Stimulated activated naive CD8-positive, alpha-beta T cell treated with anti-CD3 and anti-CD28 coated beads, Interleukin-15, amount 100 ng/mL, for 72 hours (primary cell): ENCODE measurements around the gene SOX8.

Experiments
- ATAC-seq: fragments of 150-1000 bp; cut with Tn5 transposase; 2 replicates; pipeline ENCODE4 v1.10.0; 2021; ENCODE audit warnings: mild to moderate bottlenecking, moderate library complexity
- DNase-seq, 2 donors: peaks; one replicate each; pipeline ENCODE4 v3.0.0; 2021 to 2022
- H3K27ac Mint-ChIP-seq, 2 donors: one replicate each; pipeline ENCODE4 v1.8.0; 2022; ENCODE audit warnings: mild to moderate bottlenecking in 2 of 2, mixed read lengths in 2 of 2, moderate library complexity in 2 of 2
- H3K27me3 Mint-ChIP-seq: one replicate; pipeline ENCODE4 v1.8.0; 2022; ENCODE audit warnings: mixed read lengths
- H3K4me1 Mint-ChIP-seq: one replicate; pipeline ENCODE4 v1.8.0; 2022; ENCODE audit warnings: mild to moderate bottlenecking, mixed read lengths
- H3K4me3 Mint-ChIP-seq, 2 donors: one replicate each; pipeline ENCODE4 v1.8.0; 2022; ENCODE audit warnings: mild to moderate bottlenecking in 2 of 2, mixed read lengths in 2 of 2, moderate library complexity in 1 of 2
- H3K9me3 Mint-ChIP-seq, 2 donors: one replicate each; pipeline ENCODE4 v1.8.0; 2022; ENCODE audit warnings: mixed read lengths in 2 of 2

SOX8 gene

DNA sequence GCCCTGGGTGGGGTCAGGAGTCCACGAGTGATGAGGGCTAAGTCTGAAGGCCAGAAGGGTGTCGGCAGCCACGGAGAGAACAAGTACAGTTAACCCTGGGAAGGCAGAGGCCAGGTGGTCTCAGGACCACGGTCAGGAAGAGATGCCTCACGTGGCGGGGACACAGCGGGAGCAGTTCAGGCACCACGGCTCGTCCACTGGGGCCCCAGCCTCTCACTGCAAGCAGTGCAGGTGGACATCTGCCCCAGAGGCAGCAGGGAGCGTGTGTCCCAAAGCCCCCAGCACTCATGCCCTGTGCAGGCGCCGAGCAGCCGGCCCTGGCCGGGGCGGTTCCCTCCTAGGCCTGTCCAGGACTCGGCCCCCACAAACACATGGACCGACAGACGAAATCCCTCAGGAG is 15.5 kb upstream of the SOX8 start:
- peaks cover 47% of the 10 kb centered on the region for H3K4me1 Mint-ChIP-seq
- no peaks in the 10 kb centered on the region for H3K27me3 Mint-ChIP-seq
- peaks cover 0 to 13% of the 10 kb centered on the region in 2 donors for H3K9me3 Mint-ChIP-seq
- ATAC-seq (no peak), DNase-seq (no peak)
- no peak overlapping the region for H3K27ac Mint-ChIP-seq
- no peak overlapping the region for H3K4me3 Mint-ChIP-seq

DNA sequence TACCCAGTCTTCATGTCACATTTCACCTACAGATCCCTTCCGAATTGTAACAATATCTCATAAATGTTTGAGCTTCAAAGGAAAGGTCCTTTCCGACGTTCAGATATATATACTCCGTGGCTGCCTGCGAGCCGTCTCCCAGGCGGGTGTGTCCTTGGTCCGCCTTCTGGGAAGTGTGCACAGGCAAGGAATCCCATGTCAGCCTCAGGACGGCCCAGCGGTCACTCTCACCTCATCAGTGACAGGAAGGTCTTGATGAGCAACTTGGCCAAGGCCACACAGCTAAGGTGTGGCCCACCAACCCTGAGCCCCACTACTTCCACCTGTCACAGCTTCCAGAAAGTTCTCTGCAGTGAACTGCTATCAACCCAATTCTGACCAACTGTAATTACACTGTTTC is 15.1 kb upstream of the SOX8 start:
- no peak for ATAC-seq
- H3K4me3 Mint-ChIP-seq: no peak overlapping the region
- no peak overlapping the region for H3K27ac Mint-ChIP-seq
- peaks cover 0 to 13% of the 10 kb centered on the region in 2 donors for H3K9me3 Mint-ChIP-seq
- H3K27me3 Mint-ChIP-seq: no peaks in the 10 kb centered on the region
- H3K4me1 Mint-ChIP-seq: peaks cover 47% of the 10 kb centered on the region
- no peak for DNase-seq

DNA sequence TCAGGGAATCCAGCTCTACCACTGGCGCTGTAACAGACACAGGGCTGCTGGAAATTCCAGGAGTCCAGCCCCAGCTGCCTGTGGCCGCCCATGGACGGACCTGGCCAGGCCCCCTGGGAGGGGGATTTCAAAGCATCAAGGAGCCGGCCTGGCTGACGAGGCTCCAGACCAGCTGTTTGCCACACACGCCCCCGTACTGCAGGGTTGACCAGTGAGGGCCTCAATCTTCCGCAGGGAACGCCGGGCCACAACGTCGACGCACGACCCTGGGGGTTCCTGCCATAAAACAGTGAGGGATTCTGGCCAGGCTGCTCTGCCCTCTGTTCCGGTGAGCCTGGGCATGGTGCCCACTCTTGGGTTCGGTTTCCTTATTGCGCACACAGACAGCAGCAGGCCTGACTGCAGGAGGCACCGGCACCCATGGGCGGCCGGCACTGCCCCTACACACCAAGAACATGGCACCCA is 14.5 kb upstream of the SOX8 start:
- Mint-ChIP-seq H3K27ac (no peak overlapping the region), H3K4me1 (peaks cover 47% of the 10 kb centered on the region)
- no peak for ATAC-seq

GRCh38 chr16:967546-968295 is 13.8 kb upstream of the SOX8 start:
- Mint-ChIP-seq H3K9me3 (peaks cover 0 to 13% of the 10 kb centered on the region in 2 donors), H3K4me1 (peaks cover 47% of the 10 kb centered on the region), H3K27me3 (no peaks in the 10 kb centered on the region), H3K4me3 (no peak overlapping the region), H3K27ac (peak overlapping the region in 1 of 2 donors; percentile 51)
- ATAC-seq: no peak
- no peak for DNase-seq

More for the DNA sequence above, 14.5 kb upstream of the SOX8 start:
- DNase-seq: no peak
- Mint-ChIP-seq H3K4me3 (no peak overlapping the region), H3K27me3 (no peaks in the 10 kb centered on the region), H3K9me3 (peaks cover 0 to 13% of the 10 kb centered on the region in 2 donors)

DNA sequence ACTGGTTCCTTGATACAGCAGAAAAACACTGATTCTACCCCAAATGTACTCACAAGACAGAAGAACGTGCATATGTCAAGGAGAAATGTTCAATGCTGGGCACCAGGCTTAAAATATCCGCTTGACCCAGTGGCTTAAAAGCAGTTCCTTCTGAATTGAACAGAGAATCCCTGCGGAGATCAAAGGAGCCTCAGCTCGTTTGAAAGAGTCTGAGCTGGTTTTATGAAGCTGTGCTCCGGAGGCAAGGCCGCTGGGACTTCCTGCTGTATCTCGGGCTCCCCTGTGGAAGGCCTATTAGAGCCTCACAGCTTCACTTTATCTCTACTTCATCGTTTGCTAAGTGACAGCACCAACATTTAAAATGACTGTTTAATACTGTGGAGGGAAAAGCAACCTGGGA is 12.9 kb upstream of the SOX8 start:
- Mint-ChIP-seq H3K4me1 (peaks cover 43% of the 10 kb centered on the region), H3K27ac (peak overlapping the region in 1 of 2 donors; percentile 19), H3K27me3 (no peaks in the 10 kb centered on the region), H3K9me3 (peaks cover 0 to 13% of the 10 kb centered on the region in 2 donors), H3K4me3 (peak overlapping the region in 1 of 2 donors; percentile 73)
- ATAC-seq: no peak
- DNase-seq: no peak

DNA sequence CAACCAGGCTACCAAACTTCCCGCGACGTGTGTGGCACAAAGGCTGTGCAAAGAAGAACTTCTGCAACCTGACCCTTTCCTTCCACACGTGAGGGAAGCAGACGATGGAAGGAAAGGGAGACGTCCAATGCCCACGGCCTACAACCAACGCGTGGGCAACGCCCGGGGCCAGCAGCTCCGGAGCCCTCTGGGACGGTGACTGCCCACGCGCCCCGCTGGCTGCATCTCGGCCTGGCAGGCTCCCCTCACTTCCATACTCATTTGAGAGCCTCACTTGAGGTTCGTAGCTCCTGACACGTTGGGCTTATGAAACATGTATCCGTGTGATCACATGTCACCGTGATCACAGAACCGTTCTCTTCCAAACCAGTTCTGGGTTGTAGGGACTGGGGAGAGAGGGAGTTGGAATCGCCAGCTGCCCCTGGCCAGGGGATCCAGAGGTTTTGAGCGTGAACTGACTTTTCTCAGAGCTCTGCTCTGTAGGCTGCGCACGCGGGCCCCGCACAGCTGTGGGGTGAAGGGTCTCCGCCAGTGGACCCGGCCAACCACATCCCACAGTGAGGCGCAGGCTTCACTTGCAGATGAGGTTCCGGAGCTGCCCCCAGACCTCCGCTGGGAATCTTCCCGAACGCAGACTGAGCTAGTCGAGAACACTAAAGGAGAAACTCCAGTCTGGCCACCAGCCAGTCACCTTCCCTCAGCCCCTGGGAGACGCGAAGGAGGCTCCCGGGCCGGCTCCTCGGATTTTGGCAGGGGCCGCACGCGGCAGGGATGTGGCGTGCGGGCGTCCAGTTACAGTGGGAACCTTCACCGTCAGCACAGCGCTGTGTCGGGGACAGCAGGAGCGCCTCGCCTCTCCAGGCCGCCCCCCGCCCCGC is 11.8 kb upstream of the SOX8 start:
- Mint-ChIP-seq H3K4me1 (peaks cover 32% of the 10 kb centered on the region), H3K4me3 (peak overlapping the region; percentile 79 to 84), H3K9me3 (peaks cover 0 to 13% of the 10 kb centered on the region in 2 donors), H3K27ac (peak overlapping the region in 1 of 2 donors; percentile 85), H3K27me3 (no peaks in the 10 kb centered on the region)
- peak; percentile 28 for ATAC-seq
- DNase-seq: no peak

DNA sequence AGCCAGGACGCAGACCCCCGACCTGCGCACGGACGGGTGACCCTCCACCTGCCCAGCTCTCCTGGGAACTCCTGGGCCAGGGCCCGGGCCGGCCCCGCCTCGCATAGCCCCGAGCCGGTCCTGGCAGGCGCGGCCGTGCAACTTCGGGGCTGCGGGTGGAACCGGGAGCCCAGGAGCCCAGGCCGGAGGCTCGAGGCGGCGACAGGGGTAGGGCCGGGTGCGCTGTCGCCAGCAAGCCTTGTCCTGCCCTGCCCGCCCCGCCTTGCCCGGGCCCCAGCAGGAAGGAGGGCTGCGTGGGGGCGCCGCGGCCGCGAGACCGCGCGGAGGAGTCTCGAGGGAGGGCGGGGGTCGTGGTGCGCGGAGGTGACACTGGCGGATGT is 11.2 kb upstream of the SOX8 start:
- DNase-seq (no peak), ATAC-seq (peak; percentile 70)
- Mint-ChIP-seq H3K27me3 (no peaks in the 10 kb centered on the region), H3K4me1 (peaks cover 26% of the 10 kb centered on the region), H3K9me3 (peaks cover 0 to 8% of the 10 kb centered on the region in 2 donors), H3K27ac (peak overlapping the region in 1 of 2 donors; percentile 74), H3K4me3 (peak overlapping the region; percentile 79 to 84)

- peaks cover 28% of the 10 kb centered on the region for H3K4me1 Mint-ChIP-seq
- DNase-seq (peak; percentile 92 to 96), ATAC-seq (peak; percentile 88)
- no peaks in the 10 kb centered on the region for H3K27me3 Mint-ChIP-seq
- peak within 1 kb of the TSS in 1 of 2 donors; percentile 85 for H3K27ac Mint-ChIP-seq
- peak within 1 kb of the TSS; percentile 79 to 84 for H3K4me3 Mint-ChIP-seq
- peaks cover 0 to 2% of the 10 kb centered on the region in 2 donors for H3K9me3 Mint-ChIP-seq
Observed at GRCh38 chr16:970766-971581, 10.6 kb upstream of the SOX8 start, which contains the start of gene LMF1. TSS of gene LMF1 (minus strand) at chr16:970984. CDS start at chr16:970980, 4 bp downstream.

DNA sequence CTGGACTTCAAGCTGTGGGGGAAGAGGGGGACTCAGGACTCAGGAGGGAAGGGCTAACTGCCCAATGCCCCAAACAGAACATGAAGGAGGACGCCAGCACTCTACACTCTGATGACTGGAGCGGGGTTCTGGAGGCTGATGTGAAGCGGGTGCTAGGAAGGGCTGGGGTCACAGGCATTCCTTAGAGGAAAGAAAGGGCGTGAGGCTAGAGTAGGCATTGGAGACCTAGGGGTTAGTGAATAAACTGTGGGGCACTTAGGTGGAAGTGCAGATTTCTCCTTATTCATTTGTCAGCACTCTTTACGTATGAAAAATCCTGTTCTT is 10.0 kb upstream of the SOX8 start:
- Mint-ChIP-seq H3K27me3 (no peaks in the 10 kb centered on the region), H3K4me1 (peaks cover 29% of the 10 kb centered on the region), H3K27ac (no peak overlapping the region), H3K9me3 (no peaks in the 10 kb centered on the region), H3K4me3 (peak overlapping the region; percentile 17 to 19)
- no peak for ATAC-seq
- DNase-seq: no peak

DNA sequence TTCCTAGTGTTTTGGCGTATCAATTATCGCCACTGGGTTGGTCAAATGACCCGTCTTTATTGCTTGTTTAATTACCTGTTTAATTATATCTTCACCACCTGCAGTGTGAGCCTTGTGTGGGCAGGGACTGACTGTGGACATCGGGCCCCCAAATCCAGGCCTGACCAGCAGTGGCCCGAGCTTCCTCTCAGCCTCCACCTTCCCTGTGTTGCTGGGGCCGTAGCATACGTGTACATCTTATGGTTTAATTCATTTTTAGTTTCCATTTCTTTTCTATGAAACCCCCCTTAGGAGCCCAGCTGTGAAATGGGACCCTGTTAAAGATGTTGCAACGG is 9.6 kb upstream of the SOX8 start:
- H3K9me3 Mint-ChIP-seq: no peaks in the 10 kb centered on the region
- no peak for ATAC-seq
- no peak for DNase-seq
- H3K27me3 Mint-ChIP-seq: no peaks in the 10 kb centered on the region
- no peak overlapping the region for H3K27ac Mint-ChIP-seq
- H3K4me3 Mint-ChIP-seq: no peak overlapping the region
- H3K4me1 Mint-ChIP-seq: peaks cover 30% of the 10 kb centered on the region

GRCh38 chr16:972316-973002 is 9.1 kb upstream of the SOX8 start:
- Mint-ChIP-seq H3K4me3 (no peak overlapping the region), H3K27me3 (no peaks in the 10 kb centered on the region), H3K4me1 (peaks cover 31% of the 10 kb centered on the region), H3K9me3 (no peaks in the 10 kb centered on the region), H3K27ac (no peak overlapping the region)
- DNase-seq: no peak
- no peak for ATAC-seq

DNA sequence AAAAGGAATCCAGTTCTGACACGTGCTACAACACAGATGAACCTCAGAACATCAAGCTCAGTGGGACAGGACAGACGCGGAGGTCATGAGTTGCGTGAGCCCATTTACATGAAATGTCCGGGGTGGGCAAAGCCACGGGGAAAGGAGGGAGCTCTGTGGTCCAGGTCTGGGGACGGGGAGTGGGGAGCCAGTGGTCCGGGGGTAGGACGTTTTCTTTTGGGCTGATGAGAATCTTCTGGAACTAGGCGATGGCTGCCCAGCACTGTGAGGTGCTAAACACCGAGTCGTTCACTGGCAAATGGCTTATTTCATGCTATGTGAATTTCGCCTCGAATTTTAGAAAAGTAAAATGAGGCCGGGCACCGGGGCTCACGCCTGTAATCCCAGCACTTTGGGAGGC is 8.2 kb upstream of the SOX8 start:
- Mint-ChIP-seq H3K4me3 (no peak overlapping the region), H3K9me3 (no peaks in the 10 kb centered on the region), H3K27ac (no peak overlapping the region), H3K4me1 (peaks cover 33% of the 10 kb centered on the region), H3K27me3 (no peaks in the 10 kb centered on the region)
- no peak for DNase-seq
- ATAC-seq: no peak

DNA sequence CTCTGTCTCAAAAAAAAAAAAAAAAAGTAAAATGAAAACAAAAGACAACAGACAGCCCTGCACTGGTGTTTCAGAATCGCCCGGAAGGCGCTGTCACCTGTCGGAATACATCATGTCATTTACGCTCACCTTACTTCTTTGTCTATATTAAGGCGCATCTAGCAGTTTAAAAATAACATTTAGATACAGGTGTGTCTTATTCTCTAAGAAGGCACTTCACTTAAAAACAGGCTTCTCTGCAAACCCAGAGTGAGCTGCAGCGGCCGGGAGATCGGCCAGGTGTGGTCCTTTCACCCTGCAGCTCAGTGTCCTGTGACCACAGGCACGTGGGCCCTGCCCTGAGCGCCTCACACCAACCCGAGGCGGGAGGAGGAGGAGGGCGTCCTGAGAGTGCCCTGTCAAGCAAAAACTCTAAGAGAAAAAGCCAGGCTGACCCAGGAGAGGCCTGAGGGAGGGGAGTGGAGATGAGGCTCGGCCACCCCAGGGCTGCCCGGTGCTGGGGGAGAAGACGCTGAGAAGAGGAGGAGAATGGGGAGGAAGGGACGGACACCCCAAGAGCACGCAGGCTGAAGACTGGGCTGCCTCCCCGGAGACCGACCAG is 7.5 kb upstream of the SOX8 start:
- DNase-seq (no peak), ATAC-seq (no peak)
- H3K27ac Mint-ChIP-seq: no peak overlapping the region
- H3K4me1 Mint-ChIP-seq: peaks cover 28% of the 10 kb centered on the region
- no peak overlapping the region for H3K4me3 Mint-ChIP-seq
- H3K27me3 Mint-ChIP-seq: no peaks in the 10 kb centered on the region
- no peaks in the 10 kb centered on the region for H3K9me3 Mint-ChIP-seq

DNA sequence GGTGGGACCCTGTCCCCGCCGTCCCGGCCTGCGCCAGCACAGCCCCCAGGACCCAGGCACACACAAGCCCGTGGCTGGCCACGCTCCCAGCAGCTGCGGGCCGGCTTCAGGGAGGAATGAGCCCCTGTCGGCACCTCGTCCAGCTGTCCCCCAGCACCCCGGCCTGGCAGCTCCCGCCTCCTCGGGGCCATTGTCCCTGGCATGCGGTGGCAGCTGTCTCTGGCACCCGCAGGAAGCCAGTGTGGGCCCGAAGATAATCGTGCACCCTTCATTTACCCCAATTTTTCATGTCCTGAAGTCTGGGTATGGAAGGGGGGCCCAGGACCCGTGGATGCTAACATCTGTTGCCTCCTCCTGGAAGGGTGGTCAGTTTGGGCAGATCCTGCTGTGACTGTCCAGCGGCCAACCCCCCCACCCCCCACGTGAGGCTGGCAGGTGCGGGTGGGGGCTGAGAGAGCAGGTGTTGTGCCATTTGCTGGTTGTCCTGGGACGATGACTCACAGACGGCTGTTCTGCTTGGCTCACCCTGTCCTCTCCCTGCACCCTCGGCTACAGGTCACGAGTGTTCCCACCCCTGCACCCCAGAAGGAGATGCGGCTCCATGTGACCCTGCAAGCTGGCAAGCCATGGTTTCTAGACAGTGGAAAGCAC is 6.8 kb upstream of the SOX8 start:
- ATAC-seq (no peak), DNase-seq (no peak)
- H3K4me3 Mint-ChIP-seq: no peak overlapping the region
- H3K9me3 Mint-ChIP-seq: no peaks in the 10 kb centered on the region
- peaks cover 4% of the 10 kb centered on the region for H3K27me3 Mint-ChIP-seq
- H3K4me1 Mint-ChIP-seq: peaks cover 26% of the 10 kb centered on the region
- H3K27ac Mint-ChIP-seq: no peak overlapping the region
